ENCODE measurements around the gene TBC1D5.

- TF ChIP-seq CTCF (IDR thresholded peaks at IDR 0.05) (no peak), POLR2AphosphoS5 (IDR thresholded peaks at IDR 0.05) (no peak), EP300 (IDR thresholded peaks at IDR 0.05; ENCODE audit: low read depth) (no peak), POLR2A (IDR thresholded peaks at IDR 0.05) (no peak)
Measured at GRCh38 chr3:17562845-17563244, 179.6 kb downstream of the TBC1D5 start.
